Stimulated activated CD4-positive, alpha-beta T cell treated with anti-CD3 and anti-CD28 coated beads, Interleukin-15, amount 100 ng/mL, for 1 hour (primary cell): ENCODE results near the gene MTFP1.
"Not testable (repeated sequence)": the region's sequence is repeated elsewhere in the genome, so short reads cannot be mapped to it uniquely, and the experiment has no call there.

Experiments used
- DNase-seq, 2 donors: peaks; one replicate each; pipeline ENCODE4 v3.0.0-alpha.2; 2020; ENCODE audit warnings: low read depth in 1 of 2, low spot score in 1 of 2

MTFP1 gene

DNA sequence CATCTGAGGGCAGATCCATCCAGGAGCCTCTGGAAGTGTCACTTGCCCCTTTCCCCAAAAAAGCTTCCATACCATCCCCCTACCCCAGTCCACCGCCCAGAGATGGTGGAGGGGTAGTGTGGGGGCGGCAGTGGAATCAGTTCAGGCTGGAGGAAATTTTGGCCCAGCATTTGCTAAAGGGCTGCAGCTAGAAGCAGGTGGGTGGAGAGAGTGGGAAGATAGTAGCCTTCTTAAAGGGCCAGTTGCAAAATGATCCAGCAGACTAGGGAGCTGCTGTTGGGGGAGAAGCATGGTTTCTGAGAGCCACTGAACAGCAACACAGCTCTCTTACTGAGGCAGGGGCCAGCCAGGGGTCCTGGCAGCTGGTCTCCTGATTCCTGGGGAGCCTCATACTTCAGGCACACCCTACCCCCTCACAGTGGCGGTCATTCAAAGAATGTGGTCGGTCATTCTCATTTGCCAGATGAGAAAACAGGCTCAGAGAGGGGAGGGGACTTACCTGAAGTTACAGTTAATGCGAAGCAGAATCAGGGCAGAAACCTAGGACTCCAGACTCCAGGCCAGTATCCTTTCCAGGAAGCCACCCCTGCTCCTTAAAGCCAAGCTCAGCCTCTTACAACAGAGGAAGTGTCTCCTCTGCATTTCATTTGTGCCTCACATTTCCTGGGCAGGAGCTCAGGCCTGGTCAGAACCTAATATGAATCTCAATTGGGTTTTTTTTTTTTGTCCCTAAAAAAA is 23.4 kb upstream of the MTFP1 start:
- DNase-seq: no peak

DNA sequence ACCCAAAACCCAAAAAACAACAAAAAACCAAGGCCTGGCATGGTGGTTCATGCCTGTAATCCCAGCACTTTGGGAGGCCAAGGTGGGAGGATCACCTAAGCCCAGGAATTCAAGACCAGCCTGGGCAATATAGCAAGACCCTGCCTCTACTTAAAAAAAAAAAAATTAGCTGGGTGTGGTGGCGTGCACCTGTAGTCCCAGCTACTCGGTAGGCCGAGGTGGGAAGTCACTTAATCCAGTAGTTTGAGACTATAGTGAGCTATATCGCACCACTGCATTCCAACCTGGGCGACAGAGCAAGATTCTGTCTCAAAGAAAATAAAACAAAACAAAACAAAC is 22.8 kb upstream of the MTFP1 start:
- not testable (repeated sequence) for DNase-seq

DNA sequence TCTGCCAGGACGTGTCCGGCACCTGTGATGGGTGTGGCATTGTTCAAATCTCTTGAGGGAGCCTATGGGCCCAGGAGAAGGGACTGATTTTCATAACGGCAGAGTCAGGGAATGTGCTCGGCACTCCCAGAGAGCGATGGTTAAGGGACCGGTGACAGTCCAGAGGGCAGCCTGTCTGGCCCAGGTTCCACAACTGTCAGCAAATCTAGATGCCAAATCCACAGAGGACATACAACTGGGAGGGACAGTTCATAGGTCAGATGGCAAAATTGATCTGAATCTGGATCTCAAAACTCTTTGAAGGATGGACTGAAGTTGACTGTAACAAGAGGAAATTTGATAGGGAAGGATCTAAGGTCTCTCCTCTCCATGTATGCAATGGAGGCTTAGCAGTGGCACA is 21.3 kb upstream of the MTFP1 start:
- no peak for DNase-seq

DNA sequence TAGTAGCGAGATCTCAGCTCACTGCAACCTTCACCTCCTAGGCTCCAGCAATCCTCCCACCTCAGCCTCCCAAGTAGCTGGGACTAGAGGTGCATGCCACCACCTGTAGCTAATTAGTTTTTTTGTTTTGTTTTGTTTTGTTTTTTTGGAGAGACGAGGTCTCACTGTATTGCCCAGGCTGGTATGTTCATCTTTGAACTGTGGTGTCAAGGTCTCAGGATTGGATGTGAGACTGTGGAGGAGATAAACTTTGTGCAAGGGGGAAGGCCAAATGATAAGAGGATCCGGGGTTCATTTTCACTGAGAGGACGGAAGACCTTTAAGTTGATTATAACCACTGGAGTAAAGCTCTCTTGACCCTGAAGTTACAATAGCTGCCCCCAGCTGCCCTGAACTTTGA is 19.8 kb upstream of the MTFP1 start:
- DNase-seq: no peak

DNA sequence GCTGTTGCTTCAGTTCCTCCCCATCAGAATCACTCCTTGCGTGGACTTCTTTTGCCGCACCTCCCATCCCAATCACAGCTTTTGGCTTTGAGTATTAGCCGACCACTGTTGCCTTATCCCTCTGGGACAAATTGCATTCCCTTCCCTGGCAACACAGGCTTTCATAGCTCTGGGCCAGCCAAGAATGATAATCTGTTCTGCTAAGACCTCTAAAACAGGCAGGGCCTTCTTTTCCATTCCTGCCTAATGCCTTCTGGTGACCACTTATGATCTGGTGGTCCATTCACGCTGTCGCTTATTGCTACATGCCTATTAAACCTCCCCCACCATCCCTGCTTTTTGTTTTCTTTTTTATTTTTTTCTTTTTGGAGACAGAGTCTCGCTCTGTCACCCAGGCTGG is 19.2 kb upstream of the MTFP1 start:
- no peak for DNase-seq

DNA sequence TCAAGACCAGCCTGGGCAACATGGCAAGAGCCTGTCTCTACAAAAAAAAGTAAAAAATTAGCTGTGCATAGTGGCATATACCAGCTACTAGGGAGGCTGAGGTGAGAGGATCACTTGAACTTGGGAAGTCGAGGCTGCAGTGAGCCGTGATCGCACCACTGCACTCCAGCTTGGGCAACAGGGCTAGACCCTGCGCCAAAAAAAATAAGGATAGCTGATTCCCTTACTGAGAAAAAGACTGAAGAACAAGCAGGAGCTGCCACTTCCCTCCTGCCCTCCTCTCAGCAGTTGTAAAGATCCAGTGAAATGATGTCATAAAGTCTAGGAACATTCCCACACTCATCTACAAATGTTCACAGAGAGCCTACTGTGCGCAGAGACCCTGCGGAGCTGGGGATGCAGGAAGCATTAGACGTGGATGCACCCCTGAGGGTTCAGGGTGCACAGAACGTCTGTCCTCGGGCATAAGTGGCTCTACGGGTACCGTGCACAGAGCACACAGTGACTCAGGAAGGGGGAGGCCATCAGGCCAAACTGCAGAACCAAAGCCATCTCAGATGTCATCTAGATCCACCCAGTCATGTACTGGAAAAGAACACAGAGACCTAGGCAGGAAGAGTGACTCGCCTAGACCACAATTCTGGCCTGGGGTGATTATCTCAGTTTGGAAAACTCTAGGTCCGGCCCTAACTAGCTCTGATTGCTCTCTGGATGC is 17.0 kb upstream of the MTFP1 start:
- DNase-seq: no peak

DNA sequence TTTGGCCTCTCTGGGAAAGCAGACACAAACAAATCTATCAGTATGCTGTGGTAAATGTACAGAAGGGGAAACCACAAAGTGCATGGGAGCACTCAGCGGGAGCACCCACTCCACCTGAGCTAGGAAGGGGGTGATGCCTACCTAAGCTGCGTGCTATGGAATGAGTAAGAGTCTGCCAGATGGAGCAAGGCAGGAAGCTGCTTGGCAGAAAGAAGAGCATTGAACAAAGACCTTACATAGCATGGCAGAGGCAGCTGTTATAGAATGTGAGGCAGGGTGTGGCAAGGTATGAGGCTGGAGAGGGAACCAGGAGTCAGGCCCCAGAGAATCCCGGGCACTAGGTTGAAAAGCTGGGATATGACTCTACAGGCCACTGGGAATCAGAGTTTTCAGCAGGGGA is 13.8 kb upstream of the MTFP1 start:
- DNase-seq: no peak

DNA sequence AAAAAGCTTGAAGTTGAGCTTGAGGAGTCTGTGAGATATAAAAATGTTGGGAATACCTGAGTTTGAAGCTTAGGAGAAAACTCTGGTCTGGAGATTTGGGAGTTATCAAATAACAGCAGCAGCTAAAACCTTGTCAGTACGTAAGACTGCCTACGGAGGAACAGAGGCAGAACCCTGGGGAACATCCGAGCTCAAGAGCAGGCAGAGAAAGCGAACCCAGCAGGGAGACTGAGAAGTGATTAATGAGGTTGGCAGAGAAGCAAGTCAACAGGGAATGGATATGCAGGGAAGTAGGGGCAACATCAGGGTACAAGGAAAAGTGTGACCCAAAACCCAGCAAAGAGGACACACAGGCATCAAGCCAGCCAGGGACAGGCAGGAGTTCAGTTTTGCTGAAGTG is 12.6 kb upstream of the MTFP1 start:
- no peak for DNase-seq

DNA sequence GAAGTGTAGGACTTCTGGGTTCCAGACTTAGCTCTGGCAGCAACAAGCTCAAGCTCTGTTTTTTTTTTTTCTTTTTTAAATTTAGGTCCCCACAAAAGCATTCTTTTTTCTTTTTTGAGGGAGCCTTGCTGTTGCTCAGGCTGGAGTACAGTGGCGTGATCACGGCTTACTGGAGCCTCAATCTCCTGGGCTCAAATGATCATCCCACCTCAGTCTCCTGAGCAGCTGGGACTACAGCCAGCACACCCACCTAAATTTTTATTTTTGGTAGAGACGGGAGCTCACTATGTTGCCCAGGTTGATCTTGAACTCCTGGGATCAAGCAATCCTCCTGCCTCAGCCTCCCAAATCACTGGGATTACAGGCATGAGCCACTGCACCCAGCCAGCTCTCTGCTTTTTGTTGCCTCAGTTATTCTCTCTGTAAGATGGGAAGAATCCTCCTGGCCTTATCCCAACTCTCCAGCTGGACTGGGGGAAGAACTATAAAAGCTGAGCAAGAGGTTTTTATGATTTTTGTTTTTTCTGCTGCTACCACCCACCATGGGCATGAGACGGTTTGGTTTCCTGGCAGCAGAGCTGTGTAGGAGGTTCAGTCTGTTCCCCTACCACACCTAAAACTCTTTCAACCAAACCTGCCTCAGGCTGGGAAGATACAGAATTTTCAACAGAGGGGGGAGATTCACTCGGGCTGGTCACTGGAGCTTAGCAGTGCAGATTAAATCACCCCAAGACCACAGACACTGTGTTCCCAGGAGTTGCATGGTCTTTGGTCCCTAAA is 11.6 kb upstream of the MTFP1 start:
- DNase-seq: no peak

DNA sequence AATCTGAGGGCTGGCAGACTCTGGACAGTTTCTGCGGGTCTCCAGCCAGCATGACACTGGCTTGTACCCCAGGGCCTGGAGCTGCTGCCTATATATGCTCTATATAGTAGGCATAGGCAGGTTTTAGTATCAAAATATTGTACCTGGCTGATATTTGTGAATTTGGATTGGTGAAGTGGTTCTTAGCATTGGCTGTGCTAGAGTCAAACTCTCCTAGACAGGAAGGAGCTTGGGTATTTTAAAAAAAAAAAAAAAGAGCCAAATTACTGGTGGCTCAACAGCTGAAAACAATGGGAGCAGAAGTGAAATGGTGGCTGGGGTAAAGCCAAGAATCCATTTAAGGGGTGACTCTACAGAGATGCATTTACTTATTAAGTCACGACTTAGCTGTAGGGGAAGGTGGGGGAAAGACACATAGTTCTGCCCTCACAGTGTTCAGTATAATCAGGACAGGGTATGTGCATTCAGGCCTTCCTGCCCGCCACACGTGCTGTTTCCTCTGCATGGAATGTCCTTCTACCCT is 11.0 kb upstream of the MTFP1 start:
- DNase-seq: no peak

DNA sequence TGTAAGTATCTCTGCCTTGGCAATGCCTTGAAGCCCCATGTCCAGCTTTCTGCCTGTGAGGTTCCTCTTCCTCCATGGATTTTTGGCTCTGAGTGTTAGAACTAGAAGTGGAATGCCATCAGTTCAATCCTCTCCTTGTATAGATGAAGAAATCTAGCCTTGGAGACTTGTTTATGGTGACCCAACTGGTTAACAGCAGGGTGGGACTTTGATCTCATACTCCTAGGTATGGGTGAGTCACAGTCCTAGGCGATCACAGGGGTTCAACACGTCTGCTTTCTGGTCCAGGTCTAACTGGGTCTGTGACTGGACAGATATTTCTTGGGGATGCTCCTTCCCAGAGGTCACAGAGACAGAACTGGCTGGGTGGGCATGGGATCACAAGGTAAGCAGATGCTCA is 9.2 kb upstream of the MTFP1 start:
- no peak for DNase-seq

DNA sequence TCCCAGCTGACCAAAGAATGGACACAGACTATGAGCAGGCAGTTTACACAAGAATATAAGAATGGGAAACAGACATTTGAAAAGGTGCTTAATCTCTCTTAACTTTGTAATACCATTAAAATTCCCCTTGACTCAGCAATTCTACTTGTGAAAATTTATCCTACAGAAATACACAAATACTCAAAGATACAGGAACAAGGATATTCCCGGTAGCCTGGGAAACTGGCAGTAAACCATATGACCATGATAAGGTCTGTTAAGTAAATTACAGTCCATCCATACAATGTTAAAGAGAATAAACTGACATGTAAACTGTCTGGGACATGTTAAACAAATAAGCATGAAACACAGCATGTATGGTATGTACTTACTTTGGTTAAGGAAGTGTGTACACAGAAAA is 8.7 kb upstream of the MTFP1 start:
- no peak for DNase-seq

DNA sequence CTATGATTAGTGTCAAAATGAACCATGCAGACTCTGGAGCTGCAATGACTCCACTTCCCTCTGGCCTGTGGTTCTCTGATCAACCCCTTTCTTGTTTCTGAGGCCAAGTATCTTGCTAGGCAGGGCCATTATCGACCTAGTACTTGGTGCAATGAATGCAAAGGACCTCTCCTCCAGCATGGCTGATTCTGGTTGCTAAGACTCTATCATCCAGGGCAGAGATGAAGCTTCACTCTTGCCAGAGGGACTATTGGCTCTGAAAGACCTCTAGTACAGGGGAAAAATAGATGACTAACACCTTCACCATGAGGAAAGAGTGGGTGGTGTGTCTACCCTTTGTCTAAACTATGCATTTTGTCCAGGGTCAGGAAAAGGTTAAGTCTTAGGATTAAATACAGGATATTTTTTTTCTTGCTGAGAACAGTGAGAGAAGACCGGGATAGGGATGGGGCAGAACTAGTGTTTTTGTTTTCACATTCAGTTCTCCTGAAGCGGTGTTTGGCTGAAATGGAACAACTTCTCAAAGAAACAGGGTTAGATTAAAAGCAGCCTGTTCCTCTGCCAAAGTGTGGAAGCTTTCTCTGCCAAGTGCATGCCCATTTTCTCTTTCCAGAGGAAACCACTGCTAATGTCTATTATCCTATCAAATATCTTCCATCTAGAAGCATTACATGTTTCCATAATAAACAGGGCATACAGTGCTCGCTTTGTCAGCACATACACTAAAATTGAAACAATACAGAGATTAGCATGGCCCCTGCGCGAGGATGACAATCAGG is 5.0 kb upstream of the MTFP1 start:
- DNase-seq: no peak

DNA sequence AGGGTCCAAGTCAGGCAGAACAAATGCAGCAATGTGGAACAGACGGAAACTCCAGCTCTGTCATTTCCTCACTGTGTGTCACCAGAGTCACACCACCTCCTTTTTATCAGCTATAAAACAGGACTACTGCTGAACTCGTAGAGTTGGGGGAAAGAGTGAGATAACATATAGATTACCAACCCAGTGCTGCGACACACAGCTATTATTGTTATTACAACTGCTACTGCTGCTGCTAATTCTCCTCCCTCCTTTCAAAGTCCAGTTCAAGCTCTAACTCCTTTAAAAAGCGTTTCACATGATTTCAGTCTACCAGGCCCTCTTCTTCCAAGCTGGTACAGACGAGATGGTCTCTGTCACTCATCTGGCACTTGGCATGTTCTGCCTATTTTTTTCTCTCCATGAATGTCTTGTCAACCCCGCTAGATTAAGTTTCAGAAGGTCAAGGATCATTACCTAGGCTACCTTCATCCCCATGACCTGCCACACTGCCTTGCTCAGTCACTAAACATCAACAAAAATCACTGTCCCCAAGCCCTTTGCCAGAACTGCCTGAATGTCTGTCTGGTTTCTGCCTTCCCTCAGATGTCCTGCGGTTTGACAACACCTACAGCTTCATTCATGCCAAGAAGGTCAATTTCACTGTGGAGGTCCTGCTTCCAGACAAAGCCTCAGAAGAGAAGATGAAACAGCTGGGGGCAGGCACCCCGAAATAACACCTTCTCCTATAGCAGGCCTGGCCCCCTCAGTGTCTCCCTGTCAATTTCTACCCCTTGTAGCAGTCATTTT is 3.7 kb upstream of the MTFP1 start:
- no peak for DNase-seq

DNA sequence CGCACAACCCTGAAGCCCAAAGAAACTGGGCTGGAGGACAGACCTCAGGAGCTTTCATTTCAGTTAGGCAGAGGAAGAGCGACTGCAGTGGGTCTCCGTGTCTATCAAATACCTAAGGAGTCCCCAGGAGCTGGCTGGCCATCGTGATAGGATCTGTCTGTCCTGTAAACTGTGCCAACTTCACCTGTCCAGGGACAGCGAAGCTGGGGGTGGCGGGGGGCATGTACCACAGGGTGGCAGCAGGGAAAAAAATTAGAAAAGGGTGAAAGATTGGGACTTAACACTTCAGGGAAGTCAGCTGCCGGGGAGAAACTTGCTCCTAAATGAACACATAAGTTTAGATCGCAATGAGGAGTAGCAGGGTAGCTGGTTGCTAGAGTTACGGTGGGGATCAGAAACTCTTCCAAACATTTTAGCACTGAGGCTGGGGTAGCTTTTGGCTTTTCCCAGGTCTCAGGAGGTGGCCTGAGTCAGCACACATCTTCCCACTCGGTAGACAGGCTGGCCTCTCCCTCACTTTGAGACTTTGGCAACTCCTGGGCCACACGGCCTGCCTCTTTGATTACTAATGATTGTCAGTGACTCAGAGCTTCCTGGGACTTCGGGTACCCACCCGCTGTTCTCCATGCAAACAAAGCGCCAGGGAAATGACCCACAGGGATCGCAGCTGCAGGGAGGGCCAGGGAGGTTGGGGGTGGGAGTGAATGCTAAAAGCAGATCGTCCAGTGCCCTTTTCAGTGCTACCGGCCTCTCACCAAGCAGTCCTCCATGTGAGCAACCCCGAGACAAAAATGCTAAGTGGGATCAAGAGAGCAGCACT is 2.9 kb upstream of the MTFP1 start:
- DNase-seq: peak in 1 of 2 donors; percentile 18

DNA sequence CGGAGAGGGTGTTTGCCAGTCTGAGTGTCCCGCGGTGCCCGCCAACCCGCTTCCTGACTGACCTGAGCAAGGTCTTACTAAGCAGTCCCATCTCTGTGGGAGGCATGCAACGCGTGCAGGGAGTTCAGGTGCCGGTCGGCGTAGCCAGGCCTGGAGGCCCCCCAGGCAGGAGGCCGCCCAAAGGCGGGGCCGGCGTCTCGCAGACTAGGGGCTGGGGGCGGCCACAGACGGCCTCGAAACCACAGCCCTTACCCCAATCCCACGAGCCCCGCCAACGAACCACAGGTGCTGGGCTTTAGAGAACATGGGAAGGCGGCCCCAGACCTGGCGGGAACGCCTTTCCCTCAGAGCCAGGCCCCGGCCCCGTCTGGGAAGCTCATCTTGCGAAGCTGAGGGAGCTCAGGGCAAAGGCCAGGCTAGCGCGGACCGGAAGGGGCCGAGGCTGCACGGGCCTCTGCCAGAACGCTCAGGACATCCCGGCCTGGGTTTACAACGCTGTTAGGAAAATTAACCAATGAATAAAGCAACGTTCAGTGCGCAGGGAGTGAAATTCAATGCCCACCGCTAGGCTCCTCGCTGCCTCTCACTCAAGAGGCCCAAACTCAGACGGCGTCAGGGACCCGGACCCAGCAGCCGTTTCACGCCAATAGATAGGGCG is 2.1 kb upstream of the MTFP1 start:
- peak in 1 of 2 donors; percentile 46 for DNase-seq

DNA sequence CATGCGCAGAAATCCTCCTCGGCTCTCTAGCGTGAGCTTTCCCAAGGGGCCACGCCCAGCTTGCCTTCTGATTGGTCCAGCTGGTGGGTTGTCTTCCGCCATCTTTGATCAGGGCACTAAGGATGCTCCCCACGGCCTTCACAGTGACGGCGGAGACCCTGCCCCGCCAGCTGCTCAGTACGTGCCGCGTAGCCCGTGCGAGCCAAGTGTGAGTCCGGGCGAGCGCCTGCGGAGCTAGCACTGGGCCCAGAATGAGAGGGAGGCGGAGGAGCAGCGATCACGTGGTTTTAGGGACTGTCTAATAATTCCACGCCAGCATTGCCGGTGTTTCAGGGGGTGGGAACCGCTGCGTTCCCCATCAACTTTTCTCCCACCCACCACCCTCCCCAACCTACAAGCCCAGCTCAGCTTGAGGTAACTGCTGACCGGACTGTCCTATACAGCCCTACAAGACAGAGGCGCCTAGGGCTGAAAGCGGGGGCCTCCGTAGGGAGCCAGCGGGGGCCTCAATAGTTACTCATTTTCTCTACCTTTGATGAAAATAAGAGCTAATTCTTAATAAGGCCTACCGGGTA is 1.5 kb upstream of the MTFP1 start:
- peak; percentile 90 to 96 for DNase-seq

DNA sequence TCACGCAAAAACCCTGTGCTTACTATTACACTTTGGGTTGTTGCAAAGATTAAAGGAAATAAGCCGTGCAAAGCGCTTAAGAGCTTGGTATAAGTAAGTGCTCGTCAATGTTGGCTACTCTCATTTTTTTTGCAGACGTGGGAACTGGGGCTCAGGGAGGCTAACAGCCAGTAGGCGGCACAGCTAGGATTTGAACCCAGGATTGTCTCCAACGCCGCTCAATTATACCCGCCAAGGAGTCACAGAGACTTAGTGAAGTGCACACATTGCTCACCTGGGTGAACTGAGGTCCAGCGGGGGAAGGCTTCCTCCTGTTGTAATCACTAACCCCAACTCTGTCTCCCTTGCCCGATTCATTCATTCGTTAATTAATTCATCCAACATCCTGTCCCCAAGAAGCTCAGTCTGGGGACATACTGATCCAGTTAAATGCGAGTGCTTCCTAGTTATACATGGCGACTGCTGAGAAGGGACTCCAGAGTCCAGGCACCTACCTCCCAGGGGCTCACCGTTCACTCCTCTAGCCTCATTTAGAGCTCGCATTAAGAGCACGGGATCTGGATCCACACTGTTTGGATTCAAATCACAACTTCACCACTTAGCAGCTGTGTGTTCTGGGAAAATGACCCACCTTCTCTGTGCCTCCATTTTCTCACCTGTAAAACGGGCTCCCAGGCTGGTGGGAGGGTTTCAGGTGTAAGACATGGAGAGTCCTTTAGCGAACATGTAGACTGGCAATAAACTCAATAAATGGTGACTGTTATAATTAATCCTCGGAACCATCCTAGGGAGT is 838 bp upstream of the MTFP1 start:
- no peak for DNase-seq
